Measurements from ENCODE around the gene ELL.
"Not testable (repeated sequence)": the region's sequence is repeated elsewhere in the genome, so short reads cannot be mapped to it uniquely, and the experiment has no call there.

The ELL gene

DNA sequence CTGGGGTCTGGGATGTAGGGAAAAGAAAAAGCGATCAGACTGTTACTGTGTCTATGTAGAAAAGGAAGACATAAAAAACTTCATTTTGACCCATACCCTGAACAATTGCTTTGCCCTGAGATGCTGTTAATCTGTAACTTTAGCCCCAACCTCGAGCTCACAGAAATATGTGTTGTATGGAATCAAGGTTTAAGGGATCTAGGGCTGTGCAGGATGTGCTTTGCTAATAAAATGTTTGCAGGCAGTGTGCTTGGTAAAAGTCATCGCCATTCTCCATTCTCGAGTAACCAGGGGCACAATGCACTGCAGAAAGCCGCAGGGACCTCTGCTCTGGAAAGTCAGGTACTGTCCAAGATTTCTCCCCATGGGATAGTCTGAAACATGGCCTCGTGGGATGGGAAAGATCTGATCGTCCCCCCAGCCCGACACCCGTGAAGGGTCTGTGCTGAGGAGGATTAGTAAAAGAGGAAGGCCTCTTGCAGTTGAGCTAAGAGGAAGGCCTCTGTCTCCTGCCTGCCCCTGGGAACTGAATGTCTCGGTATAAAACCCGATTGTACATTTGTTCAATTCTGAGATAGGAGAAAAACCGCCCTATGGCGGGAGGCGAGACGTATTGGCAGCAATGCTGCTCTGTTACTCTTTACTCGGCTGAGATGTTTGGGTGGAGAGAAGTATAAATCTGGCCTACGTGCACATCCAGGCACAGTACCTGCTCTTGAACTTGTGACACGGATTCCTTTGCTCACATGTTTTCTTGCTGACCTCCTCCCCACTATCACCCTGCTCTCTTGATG is 119.2 kb downstream of the ELL start:
- DNase-seq (ENCODE audit: low read depth in 2 of 2): not testable (repeated sequence)

DNA sequence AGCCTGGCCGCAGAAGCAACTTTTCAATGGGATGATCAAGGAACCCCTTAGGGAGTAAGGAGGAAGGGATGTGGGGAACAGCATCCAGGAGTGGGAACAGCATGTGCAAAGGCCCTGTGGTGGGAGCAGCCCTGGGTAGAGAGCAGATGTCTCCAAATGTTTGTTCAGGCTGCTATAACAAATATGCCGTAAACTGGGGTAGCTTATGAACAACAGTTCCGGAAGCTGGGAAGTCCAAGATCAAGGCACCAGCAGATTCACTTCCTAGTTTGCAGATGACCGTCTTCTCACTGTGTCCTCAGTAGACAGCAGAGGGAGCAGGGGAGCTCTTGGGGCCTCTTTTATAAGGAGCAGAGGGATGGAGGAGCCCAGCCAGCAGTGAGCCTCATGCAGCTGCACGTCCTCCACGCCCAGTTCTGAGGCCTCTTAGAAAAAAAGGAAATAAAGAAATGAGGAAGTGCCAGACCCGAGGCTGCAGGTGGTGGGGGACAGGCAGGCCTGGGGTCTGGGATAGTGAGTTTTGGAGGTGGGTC is 120.2 kb downstream of the ELL start:
- DNase-seq (ENCODE audit: low read depth in 2 of 2): no peak

DNA sequence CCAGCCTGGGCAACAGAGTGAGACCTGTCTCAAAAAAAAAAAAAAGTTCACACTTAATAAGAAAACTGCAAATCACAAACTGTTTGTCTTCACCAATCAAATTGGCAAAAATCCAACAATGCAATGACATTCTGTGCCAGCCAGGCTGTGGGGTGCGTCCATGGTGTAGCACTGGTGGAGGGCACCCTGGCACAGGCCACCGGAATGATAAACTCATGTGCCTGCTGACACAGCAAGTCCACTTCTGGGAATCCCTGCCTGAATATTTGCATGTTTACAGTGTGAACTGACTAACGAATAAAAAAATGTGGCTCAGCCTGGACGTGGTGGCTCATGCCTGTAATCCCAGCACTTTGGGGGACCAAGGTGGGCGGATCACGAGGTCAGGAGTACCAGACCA is 122.9 kb downstream of the ELL start:
- DNase-seq (ENCODE audit: low read depth in 2 of 2): no peak

DNA sequence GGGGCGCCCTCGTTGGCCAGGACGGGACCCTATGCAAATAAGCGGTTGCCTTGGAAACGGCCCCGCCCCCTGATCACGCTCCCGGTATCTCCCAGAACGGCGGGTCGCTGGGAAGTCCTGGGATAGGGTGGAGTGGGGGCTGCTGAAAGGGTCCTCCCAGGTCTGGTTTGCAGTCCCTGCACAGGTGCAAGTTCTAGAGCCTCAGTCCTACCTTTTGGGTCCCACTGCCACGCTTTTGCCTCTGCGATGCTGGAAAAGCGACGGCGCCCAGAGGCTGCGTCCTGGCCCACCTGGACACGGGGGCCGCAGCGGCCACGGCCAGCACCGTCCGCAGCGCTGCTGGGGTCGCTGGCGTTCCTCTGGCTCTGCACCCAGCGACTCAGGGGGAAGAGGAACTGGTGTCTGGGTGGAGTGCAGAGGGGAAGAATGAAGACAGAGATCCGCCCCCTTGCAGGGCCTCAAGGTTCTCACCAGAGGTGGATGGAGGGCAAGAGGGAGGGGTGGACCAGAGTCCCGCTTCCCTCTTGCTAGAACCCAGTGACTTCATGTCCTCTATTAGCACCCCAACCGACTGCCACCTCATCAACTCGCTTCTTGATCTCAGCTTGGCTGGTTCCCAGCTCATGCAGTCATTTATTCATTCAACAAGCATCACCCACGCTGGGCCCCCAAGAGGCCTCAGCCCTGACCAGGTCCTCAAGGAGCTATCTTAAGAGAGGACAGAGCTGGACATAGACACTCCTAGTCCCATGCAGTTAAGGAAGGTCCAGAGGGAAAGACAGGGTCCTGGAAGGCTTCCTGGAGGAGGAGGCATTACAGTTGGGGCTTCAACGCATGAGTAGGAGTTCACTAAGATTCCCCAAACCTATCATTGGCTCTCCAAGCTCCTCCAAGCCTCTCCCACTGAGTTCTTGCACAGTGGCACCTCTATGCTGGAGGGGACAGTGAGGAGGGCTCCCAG is 124.3 kb downstream of the ELL start, which contains the start of gene LRRC25:
LRRC25 (minus strand) TSS at position 381 of the 961 bp plus-strand sequence. CDS start 659 bp downstream, outside the sequence.
- no peak for DNase-seq (ENCODE audit: low read depth in 2 of 2)

DNA sequence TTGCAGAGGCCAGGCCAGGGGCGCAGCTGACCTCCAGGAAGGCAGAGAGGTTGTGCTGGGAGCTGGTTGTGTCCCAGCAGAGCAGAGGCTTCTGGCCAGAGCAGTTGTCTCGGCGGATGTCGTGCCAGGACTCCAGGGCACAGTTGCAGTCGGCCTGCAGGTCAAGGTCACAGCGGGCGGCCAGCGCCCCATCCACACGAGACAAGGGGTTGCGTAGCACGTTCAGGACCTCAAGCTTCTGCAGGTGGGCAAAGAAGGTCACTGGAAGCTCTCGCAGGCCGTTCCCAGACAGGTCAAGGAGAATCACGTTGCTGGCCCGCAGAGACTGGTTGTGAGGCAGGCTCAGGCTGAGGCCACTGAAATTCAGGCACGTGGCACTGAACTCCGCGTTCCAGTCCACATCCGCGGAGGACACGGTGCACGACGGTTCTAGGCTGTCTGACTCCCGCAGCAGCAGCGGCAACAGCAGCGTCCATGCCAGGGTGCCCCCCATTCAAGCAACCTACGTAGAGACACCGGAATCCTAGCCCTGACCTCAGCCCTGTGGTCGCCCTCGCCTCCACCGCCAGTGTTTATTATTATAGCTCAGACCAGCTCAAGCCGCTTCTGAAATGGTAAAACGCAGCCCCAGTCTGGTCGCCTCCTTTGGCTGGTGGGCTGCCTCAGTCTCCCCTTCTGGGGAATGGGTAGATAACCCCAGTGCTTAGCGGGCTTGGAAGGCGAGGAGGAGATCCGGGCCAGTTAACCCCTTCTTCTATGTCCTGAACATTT is 125.2 kb downstream of the ELL start:
- DNase-seq (ENCODE audit: low read depth in 2 of 2): no peak

DNA sequence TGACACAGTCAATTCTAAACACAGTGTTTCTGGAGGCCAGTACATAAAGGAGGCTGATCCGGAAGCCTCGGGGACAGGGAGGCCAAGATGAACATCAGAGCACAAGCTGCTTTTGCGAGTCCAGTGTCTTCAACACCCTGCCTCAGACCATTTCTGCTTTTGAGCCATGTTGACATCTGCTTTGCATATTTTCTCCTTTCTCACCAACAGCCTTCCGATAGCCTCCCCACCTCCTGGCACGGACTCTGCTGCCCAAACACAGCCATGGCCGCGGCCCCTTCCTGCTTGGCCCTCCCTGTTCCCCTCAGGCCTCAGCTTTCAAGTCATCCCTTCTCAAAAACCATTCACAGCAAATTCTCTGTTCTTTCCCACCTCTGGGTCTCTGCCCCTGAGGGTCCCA is 128.0 kb downstream of the ELL start:
- DNase-seq (ENCODE audit: low read depth in 2 of 2): no peak

DNA sequence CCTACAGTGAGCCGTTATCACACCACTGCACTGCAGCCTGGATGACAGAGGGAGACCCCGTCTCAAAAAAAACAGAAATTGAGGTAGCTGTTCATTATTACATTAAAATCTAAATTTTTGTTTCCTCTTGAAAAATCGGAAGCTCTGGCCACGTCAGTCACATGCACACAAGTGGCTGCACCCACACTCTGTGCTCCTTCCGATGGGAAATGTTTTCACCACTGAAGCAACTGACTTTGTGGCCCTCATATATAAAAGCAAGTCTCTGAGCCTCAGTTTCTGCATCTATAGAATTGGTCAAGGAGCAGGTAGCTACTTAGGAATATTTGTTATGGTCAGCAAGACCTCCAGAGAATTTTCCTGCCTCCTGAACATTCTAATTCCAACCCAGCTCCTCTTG is 128.9 kb downstream of the ELL start:
- no peak for DNase-seq (ENCODE audit: low read depth in 2 of 2)
